ENCODE data around the gene FBXL20.
A peak's percentile ranks its signal among the peaks of the same experiment; 100 is the strongest.
"Not testable (repeated sequence)": the region's sequence is repeated elsewhere in the genome, so short reads cannot be mapped to it uniquely, and the experiment has no call there.

FBXL20 gene

GRCh38 chr17:39401412-39402243, at the start of gene FBXL20:
TSS of gene FBXL20 (minus strand) at chr17:39401626. CDS start at chr17:39401402, 224 bp downstream.
- DNase-seq: peak; percentile 94

- DNase-seq: peak; percentile 96
Observed at GRCh38 chr17:39450847-39451581, 49.6 kb upstream of the FBXL20 start, which contains the start of gene MED1. TSS of gene MED1 (minus strand) at chr17:39451263. CDS start at chr17:39451062, 201 bp downstream.

GRCh38 chr17:39450051-39450450, 48.6 kb upstream of the FBXL20 start:
- no peak for DNase-seq

- no peak for DNase-seq
Observed at GRCh38 chr17:39447561-39447960, 46.1 kb upstream of the FBXL20 start.

- no peak for DNase-seq
Observed at GRCh38 chr17:39443326-39443725, 41.9 kb upstream of the FBXL20 start.

- DNase-seq: not testable (repeated sequence)
Observed at GRCh38 chr17:39439868-39440267, 38.4 kb upstream of the FBXL20 start.

- DNase-seq: no peak
Observed at GRCh38 chr17:39429600-39429999, 28.2 kb upstream of the FBXL20 start.

GRCh38 chr17:39416141-39416540, 14.7 kb upstream of the FBXL20 start:
- DNase-seq: no peak

GRCh38 chr17:39410279-39410678, 8.9 kb upstream of the FBXL20 start:
- DNase-seq: no peak

GRCh38 chr17:39408360-39408759, 6.9 kb upstream of the FBXL20 start:
- no peak for DNase-seq

GRCh38 chr17:39406951-39407350, 5.5 kb upstream of the FBXL20 start:
- DNase-seq: no peak

- DNase-seq: no peak
Observed at GRCh38 chr17:39405436-39405835, 4.0 kb upstream of the FBXL20 start.

- DNase-seq: no peak
Observed at GRCh38 chr17:39404542-39405378, 3.3 kb upstream of the FBXL20 start.

- DNase-seq: no peak
Observed at GRCh38 chr17:39402890-39403605, 1.6 kb upstream of the FBXL20 start.

GRCh38 chr17:39402244-39402889, 941 bp upstream of the FBXL20 start:
- peak; percentile 93 for DNase-seq

GRCh38 chr17:39400547-39401411, 647 bp downstream of the FBXL20 start:
- DNase-seq: peak; percentile 42

- no peak for DNase-seq
Observed at GRCh38 chr17:39399791-39400190, 1.6 kb downstream of the FBXL20 start.

GRCh38 chr17:39393736-39394135, 7.7 kb downstream of the FBXL20 start:
- DNase-seq: no peak

- no peak for DNase-seq
Observed at GRCh38 chr17:39391448-39391847, 10.0 kb downstream of the FBXL20 start.

- DNase-seq: no peak
Observed at GRCh38 chr17:39385040-39385439, 16.4 kb downstream of the FBXL20 start.

GRCh38 chr17:39380144-39380543, 21.3 kb downstream of the FBXL20 start:
- no peak for DNase-seq

Measured in left hindlimb (tissue), 1 donor.